SK-N-SH (cell line): ENCODE data around the gene DHX36. TPM values are rescaled to one million over a fixed set of nuclear protein-coding genes. Genes with fewer than 3 reads are reported as not detected.

Source experiments
- CTCF ChIA-PET: fragments of 300-600, 350-600 bp; formaldehyde crosslinking; extraction: SDS; loops from one replicate; lab custom pipeline; 2021; lab: Yijun Ruan, JAX
- POLR2A ChIA-PET: fragments of 350-600 bp; sonication (Branson Sonifier 250); formaldehyde crosslinking; extraction: SDS; loops from one replicate; lab custom pipeline; 2020; ENCODE audit warnings: antibody characterized with exemption, inconsistent platforms; lab: Yijun Ruan, JAX
- DNase-seq: peaks from one replicate; pipeline ENCODE4 v3.0.0; 2012
- H2AFZ ChIP-seq: fragments of 200-600 bp; sonication (generic); 2 replicates; pipeline ENCODE4 v1.8.1; 2016; ENCODE audit warnings: antibody characterized with exemption, mild to moderate bottlenecking, low read depth
- H3F3A ChIP-seq: fragments of 200-600 bp; sonication (generic); replicated peaks from 2 replicates; pipeline ENCODE3; 2016; ENCODE audit warnings: antibody characterized with exemption, mild to moderate bottlenecking; ENCODE audit not compliant: insufficient read depth
- H3K27ac ChIP-seq, 2 experiments: fragments of 200-500 bp in 1 of 2; fragments of 200-600 bp in 1 of 2; sonication (Bioruptor generic) in 1 of 2; sonication (generic), shearing (Covaris generic) in 1 of 2; 2 replicates each; pipeline versions ENCODE4 v1.5.1 to v1.6.1; 2014 to 2016; ENCODE audit warnings: low read depth in 2 of 2, inconsistent platforms in 1 of 2, low read length in 1 of 2, mild to moderate bottlenecking in 1 of 2, mixed read lengths in 1 of 2
- H3K27me3 ChIP-seq: fragments of 200-600 bp; sonication (generic), shearing (Covaris generic); 2 replicates; pipeline ENCODE4 v1.6.1; 2016; ENCODE audit warnings: mixed run types; ENCODE audit not compliant: insufficient read depth
- H3K36me3 ChIP-seq, 2 experiments: fragments of 200-500 bp in 1 of 2; fragments of 200-600 bp in 1 of 2; sonication (Bioruptor generic) in 1 of 2; sonication (generic) in 1 of 2; replicated peaks in 1 of 2; 2 replicates each; pipeline versions ENCODE3 to v1.5.1; 2014 to 2016; ENCODE audit warnings: low read length in 1 of 2, mild to moderate bottlenecking in 1 of 2; ENCODE audit not compliant: insufficient read depth in 2 of 2, control insufficient read depth in 1 of 2
- H3K4me1 ChIP-seq, 2 experiments: fragments of 200-500 bp in 1 of 2; fragments of 200-600 bp in 1 of 2; sonication (Bioruptor generic) in 1 of 2; sonication (generic), shearing (Covaris generic) in 1 of 2; 2 replicates each; pipeline versions ENCODE4 v1.5.1 to v1.6.1; 2014 to 2016; ENCODE audit warnings: low read depth in 1 of 2, low read length in 1 of 2, mixed run types in 1 of 2; ENCODE audit not compliant: insufficient read depth in 2 of 2, control insufficient read depth in 1 of 2
- H3K4me2 ChIP-seq: fragments of 200-600 bp; sonication (generic), shearing (Covaris generic); 2 replicates; pipeline ENCODE4 v1.6.1; 2017; ENCODE audit warnings: mixed run types
- H3K4me3 ChIP-seq, 2 experiments: fragments of 200-500 bp in 1 of 2; fragments of 200-600 bp in 1 of 2; sonication (Bioruptor generic) in 1 of 2; sonication (generic), shearing (Covaris generic) in 1 of 2; 2 replicates each; pipeline versions ENCODE4 v1.5.1 to v1.8.1; 2014 to 2016; ENCODE audit warnings: low read depth in 2 of 2, inconsistent platforms in 1 of 2, low read length in 1 of 2, mild to moderate bottlenecking in 1 of 2, mixed read lengths in 1 of 2, moderate library complexity in 1 of 2
- H3K79me2 ChIP-seq: fragments of 200-600 bp; sonication (generic); 2 replicates; pipeline ENCODE4 v1.8.1; 2017; ENCODE audit warnings: mild to moderate bottlenecking; ENCODE audit not compliant: insufficient read depth
- H3K9ac ChIP-seq: fragments of 200-600 bp; sonication (generic); 2 replicates; pipeline ENCODE4 v1.6.1; 2017; ENCODE audit warnings: mixed run types
- H3K9me2 ChIP-seq: fragments of 200-600 bp; sonication (generic); 2 replicates; pipeline ENCODE4 v1.6.1; 2017; ENCODE audit warnings: mixed run types
- H3K9me3 ChIP-seq: fragments of 200-600 bp; sonication (generic); 2 replicates; pipeline ENCODE4 v1.6.1; 2017; ENCODE audit warnings: mixed run types, mild to moderate bottlenecking, moderate library complexity
- H4K20me1 ChIP-seq: fragments of 200-600 bp; sonication (generic); 2 replicates; pipeline ENCODE4 v1.6.1; 2017; ENCODE audit warnings: mild to moderate bottlenecking, mixed run types; ENCODE audit not compliant: insufficient read depth
- CHD2 ChIP-seq: fragments of 150-350 bp; IDR thresholded peaks from 2 replicates; pipeline ENCODE4 v1.6.1; 2018; ENCODE audit warnings: low read length; ENCODE audit not compliant: partially characterized antibody
- EP300 ChIP-seq, 2 experiments: IDR thresholded peaks; 2 replicates each; pipeline versions ENCODE4 v1.4.0 to v1.6.1; 2012; ENCODE audit warnings: borderline replicate concordance in 1 of 2, low read depth in 1 of 2, low read length in 1 of 2
- FOSL2 ChIP-seq: IDR thresholded peaks from 2 replicates; pipeline ENCODE4 v1.4.0; 2012; ENCODE audit warnings: low read depth, mild to moderate bottlenecking, moderate library complexity, borderline replicate concordance
- FOXM1 ChIP-seq: IDR thresholded peaks from 2 replicates; pipeline ENCODE4 v1.4.0; 2012; ENCODE audit warnings: low read depth, mild to moderate bottlenecking
- GABPA ChIP-seq: IDR thresholded peaks from 2 replicates; pipeline ENCODE4 v1.4.0; 2012; ENCODE audit warnings: low read depth, mild to moderate bottlenecking
- JUND ChIP-seq: IDR thresholded peaks from 2 replicates; pipeline ENCODE4 v1.4.0; 2012
- MEF2A ChIP-seq: IDR thresholded peaks from 2 replicates; pipeline ENCODE4 v1.4.0; 2012; ENCODE audit warnings: low read depth, borderline replicate concordance
- MXI1 ChIP-seq: IDR thresholded peaks from 2 replicates; pipeline ENCODE4 v1.6.1; 2012; ENCODE audit warnings: mild to moderate bottlenecking, low read depth, low read length, improper control_type of control experiment
- NRF1 ChIP-seq: IDR thresholded peaks from 2 replicates; pipeline ENCODE4 v1.6.1; 2012; ENCODE audit warnings: low read depth, mild to moderate bottlenecking, low read length
- PBX3 ChIP-seq: IDR thresholded peaks from 2 replicates; pipeline ENCODE4; 2012
- POLR2AphosphoS5 ChIP-seq: IDR thresholded peaks from 2 replicates; pipeline ENCODE4 v1.6.1; 2012; ENCODE audit warnings: low read depth, low read length
- RAD21 ChIP-seq: IDR thresholded peaks from 2 replicates; pipeline ENCODE4 v1.6.1; 2012; ENCODE audit warnings: mild to moderate bottlenecking, low read length
- RCOR1 ChIP-seq: fragments of 150-350 bp; IDR thresholded peaks from 2 replicates; pipeline ENCODE4 v1.6.1; 2017; ENCODE audit warnings: antibody characterized with exemption, low read length
- RFX5 ChIP-seq: IDR thresholded peaks from 2 replicates; pipeline ENCODE4 v1.6.1; 2012; ENCODE audit warnings: mild to moderate bottlenecking, improper control_type of control experiment, low read length
- RXRA ChIP-seq: IDR thresholded peaks from 2 replicates; pipeline ENCODE4 v1.4.0; 2012; ENCODE audit warnings: low read depth, mild to moderate bottlenecking, borderline replicate concordance
- SIN3A ChIP-seq: IDR thresholded peaks from 2 replicates; pipeline ENCODE4 v1.6.1; 2012; ENCODE audit warnings: low read depth, mild to moderate bottlenecking, low read length, moderate library complexity, borderline replicate concordance
- SMC3 ChIP-seq: IDR thresholded peaks from 2 replicates; pipeline ENCODE4 v1.6.1; 2012; ENCODE audit warnings: low read depth, low read length, improper control_type of control experiment
- TEAD4 ChIP-seq: IDR thresholded peaks from 2 replicates; pipeline ENCODE4 v1.4.0; 2012; ENCODE audit warnings: mild to moderate bottlenecking, borderline replicate concordance; ENCODE audit not compliant: insufficient read depth
- USF2 ChIP-seq: fragments of 150-350 bp; IDR thresholded peaks from 2 replicates; pipeline ENCODE4 v1.6.1; 2017; ENCODE audit warnings: antibody characterized with exemption, low read length, low read depth, borderline replicate concordance
- ZBTB33 ChIP-seq: IDR thresholded peaks from 2 replicates; pipeline ENCODE4 v1.4.0; 2012; ENCODE audit warnings: low read depth, borderline replicate concordance
- WGBS: methylation state at CpG from one replicate; pipeline ENCODE4 v1.1.6; 2017; ENCODE audit warnings: low lambda C conversion rate; 5-methylcytosine and 5-hydroxymethylcytosine counted together
- polyA plus RNA-seq, 3 experiments: library from polyadenylated mRNA; depleted of rRNA; stranded (reverse); fragments of >200 nt; gene quantifications; 2 replicates each; pipeline ENCODE4 v1.2.3, GENCODE V29; 2012

Gene DHX36
- polyA plus RNA-seq, 1 of the 3 experiments (the other 2 are of a cell fraction): 22.8 TPM

GRCh38 chr3:154349223-154349622 is 24.9 kb upstream of the DHX36 start (continued):
- TF ChIP-seq MXI1 (no peak), RXRA (no peak), FOXM1 (no peak)

- H3K79me2 ChIP-seq: no peaks in the 10 kb centered on the region
- POLR2A ChIA-PET: no interaction called here
- CTCF ChIA-PET: no interaction called here
These were observed 21.3 kb upstream of the DHX36 start for GRCh38 chr3:154345422-154346122.

More at GRCh38 chr3:154345422-154346122, 21.3 kb upstream of the DHX36 start:
- Histone ChIP-seq H3K27me3 (no peaks in the 10 kb centered on the region), H3K36me3 (no peaks in the 10 kb centered on the region), H3K27ac (no peak overlapping the region), H3K9me2 (no peaks in the 10 kb centered on the region), H3K4me2 (no peak overlapping the region), H3K9me3 (no peaks in the 10 kb centered on the region), H3K4me1 (no peaks in the 10 kb centered on the region), H3K4me3 (no peak overlapping the region), H2AFZ (no peak overlapping the region), H4K20me1 (no peaks in the 10 kb centered on the region), H3K9ac (no peak overlapping the region), H3F3A (no peaks in the 10 kb centered on the region)
- TF ChIP-seq EP300 (IDR thresholded peaks at IDR 0.05; ENCODE audit: borderline replicate concordance in 1 of 2, low read depth in 1 of 2, low read length in 1 of 2) (no peak), SMC3 (no peak), RXRA (no peak), MEF2A (no peak), JUND (no peak), PBX3 (no peak), TEAD4 (no peak), RCOR1 (no peak), USF2 (no peak), CHD2 (no peak), NRF1 (no peak), GABPA (no peak), RFX5 (no peak), RAD21 (no peak), ZBTB33 (no peak), FOSL2 (no peak), POLR2AphosphoS5 (no peak), SIN3A (no peak)
- 31% methylated on average over 2 of the region's 2 CpGs for WGBS
- DNase-seq: no peak
